T-helper 2 cell treated with Interferon-gamma antibody and Interleukin-4, amounts not matched to agents 5 μg/mL and 100 μg/mL, for 36 hours (primary cell): ENCODE data around the gene SNCG.
"Not testable (repeated sequence)": the region's sequence is repeated elsewhere in the genome, so short reads cannot be mapped to it uniquely, and the experiment has no call there.

Experiments
- DNase-seq: peaks from one replicate; pipeline ENCODE4 v3.0.0; 2021; ENCODE audit warnings: low spot score
- H3K27ac Mint-ChIP-seq: one replicate; pipeline ENCODE4 v1.8.0; 2021; ENCODE audit warnings: mild to moderate bottlenecking, mixed read lengths
- H3K27me3 Mint-ChIP-seq: one replicate; pipeline ENCODE4 v1.8.0; 2021; ENCODE audit warnings: low read depth, mixed read lengths
- H3K36me3 Mint-ChIP-seq: one replicate; pipeline ENCODE4 v1.8.0; 2021; ENCODE audit warnings: low read depth, mixed read lengths
- H3K4me1 Mint-ChIP-seq: one replicate; pipeline ENCODE4 v1.8.0; 2021; ENCODE audit warnings: low read depth, mixed read lengths
- H3K4me3 Mint-ChIP-seq: one replicate; pipeline ENCODE4 v1.8.0; 2022; ENCODE audit warnings: mild to moderate bottlenecking, moderate library complexity, mixed read lengths
- H3K9me3 Mint-ChIP-seq: one replicate; pipeline ENCODE4 v1.8.0; 2021; ENCODE audit warnings: mixed read lengths

The SNCG gene

DNA sequence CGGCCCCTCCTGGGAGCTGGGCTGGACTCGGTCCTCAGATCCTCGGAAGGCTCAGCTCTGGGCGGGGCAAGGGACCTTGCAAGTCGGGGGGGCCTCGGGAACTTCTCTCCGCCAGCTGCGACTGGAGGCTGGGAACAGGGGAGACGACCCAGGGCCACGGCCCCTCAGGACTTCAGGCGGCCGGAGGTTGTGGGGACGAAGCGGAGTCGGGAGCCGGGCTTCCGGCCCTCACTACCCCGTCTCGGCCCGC is 12.5 kb downstream of the SNCG start:
- H3K9me3 Mint-ChIP-seq = no peaks in the 10 kb centered on the region
- H3K36me3 Mint-ChIP-seq = no peaks in the 10 kb centered on the region
- peak overlapping the region; percentile 65 for H3K4me3 Mint-ChIP-seq
- H3K27ac Mint-ChIP-seq = no peak overlapping the region
- H3K27me3 Mint-ChIP-seq = peaks cover 33% of the 10 kb centered on the region
- peaks cover 18% of the 10 kb centered on the region for H3K4me1 Mint-ChIP-seq
- no peak for DNase-seq

DNA sequence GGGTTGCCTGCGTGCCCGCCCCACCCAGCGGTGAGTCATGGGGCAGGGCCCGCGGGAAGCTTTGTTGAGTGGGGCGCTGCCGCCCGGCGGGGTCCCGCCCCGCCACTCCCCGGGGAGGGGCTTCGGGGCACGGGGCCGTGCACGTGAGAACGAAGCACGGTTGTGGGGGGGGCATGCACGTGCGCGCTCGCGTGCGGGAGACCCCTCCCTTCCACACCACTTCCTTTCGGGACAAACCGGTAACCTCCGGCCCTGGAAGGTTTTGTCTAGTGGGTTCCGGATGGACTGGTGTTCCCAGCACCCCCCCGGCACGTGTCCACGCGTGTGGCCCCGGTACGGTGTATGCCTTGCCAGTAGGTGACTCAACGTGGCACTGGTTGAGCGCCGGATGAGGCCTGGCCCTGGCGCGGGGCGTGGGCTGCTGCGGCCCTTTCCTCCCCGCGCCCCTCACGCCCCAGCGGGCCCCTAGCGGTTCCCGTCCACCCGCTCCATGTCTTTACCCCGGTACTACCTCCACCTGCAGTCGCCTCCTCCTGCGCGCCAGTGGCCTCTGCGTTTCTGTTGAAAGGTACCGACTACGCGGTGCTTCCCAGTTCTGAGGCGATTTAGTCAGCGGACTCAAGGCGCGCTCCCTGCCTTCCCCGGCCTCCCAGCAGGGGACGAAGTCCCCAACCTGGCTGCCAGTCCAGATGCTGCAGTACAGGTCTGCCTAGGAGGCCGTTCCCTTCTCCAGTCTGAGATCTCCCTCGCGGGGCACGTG is 13.0 kb downstream of the SNCG start:
- Mint-ChIP-seq H3K27me3 (peaks cover 33% of the 10 kb centered on the region), H3K36me3 (no peaks in the 10 kb centered on the region), H3K4me1 (peaks cover 13% of the 10 kb centered on the region), H3K4me3 (peak overlapping the region; percentile 68), H3K27ac (peak overlapping the region; percentile 42), H3K9me3 (no peaks in the 10 kb centered on the region)
- DNase-seq = peak; percentile 76

DNA sequence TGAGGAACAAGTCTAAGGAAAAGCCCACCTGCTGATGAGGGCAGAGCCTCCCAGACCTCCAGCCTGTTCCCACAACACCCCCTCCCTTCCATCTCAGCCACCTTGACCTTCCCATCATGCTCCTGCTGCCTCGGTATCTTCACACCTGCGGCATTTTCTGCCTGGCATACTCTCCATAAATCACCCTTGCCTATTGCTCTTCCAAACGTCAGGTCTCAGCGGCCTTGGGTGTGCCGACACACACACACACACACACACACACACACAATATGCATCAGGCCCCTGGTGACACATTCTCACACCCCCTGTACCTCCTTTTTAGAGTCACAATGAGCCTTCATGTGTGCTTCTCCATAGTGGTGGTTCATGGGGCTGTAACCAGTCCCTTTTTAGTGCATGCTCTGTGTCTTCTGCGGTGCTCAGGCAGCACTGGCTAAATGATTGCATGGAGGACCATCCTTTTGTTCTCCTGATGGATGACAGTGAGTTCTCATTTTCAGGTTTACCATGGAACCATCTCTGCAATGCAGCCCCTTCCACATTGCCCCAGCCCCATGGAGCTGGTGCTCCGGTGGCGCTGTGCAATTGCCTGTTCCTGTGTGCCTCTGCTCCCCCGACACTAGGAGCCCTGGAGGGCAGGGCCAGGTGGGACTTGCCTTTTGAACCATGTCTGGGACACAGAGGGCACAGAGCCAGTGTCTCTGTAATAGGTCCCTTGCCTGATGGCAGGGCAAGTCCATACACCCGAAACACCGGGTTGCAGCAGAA is 14.4 kb downstream of the SNCG start:
- Mint-ChIP-seq H3K27ac (peak overlapping the region; percentile 13), H3K4me1 (peaks cover 7% of the 10 kb centered on the region), H3K36me3 (no peaks in the 10 kb centered on the region), H3K9me3 (no peaks in the 10 kb centered on the region), H3K4me3 (peak overlapping the region; percentile 27), H3K27me3 (peaks cover 35% of the 10 kb centered on the region)
- no peak for DNase-seq

DNA sequence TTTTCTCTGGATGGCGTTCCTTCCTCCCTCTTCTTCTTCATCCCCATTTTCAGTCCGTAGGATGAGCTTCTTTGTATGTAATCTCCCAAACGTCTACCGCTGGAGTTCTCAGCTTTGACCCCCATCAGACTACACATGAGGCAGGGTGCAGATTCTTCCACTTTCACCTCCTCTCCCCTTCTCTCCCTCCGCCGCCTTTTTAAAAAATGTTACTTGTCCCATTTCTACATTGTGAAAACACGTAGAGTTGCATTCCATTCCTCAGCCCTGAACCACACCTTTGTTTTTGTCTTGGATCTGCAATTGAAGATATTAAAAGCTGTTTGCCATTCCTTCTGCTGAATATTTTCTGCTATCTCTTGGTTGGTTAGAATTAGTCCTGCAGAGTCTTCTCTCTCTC is 16.1 kb downstream of the SNCG start:
- H3K27me3 Mint-ChIP-seq = peaks cover 35% of the 10 kb centered on the region
- no peak for DNase-seq
- H3K36me3 Mint-ChIP-seq = no peaks in the 10 kb centered on the region
- H3K4me1 Mint-ChIP-seq = peaks cover 7% of the 10 kb centered on the region
- no peak overlapping the region for H3K4me3 Mint-ChIP-seq
- no peak overlapping the region for H3K27ac Mint-ChIP-seq
- H3K9me3 Mint-ChIP-seq = no peaks in the 10 kb centered on the region

DNA sequence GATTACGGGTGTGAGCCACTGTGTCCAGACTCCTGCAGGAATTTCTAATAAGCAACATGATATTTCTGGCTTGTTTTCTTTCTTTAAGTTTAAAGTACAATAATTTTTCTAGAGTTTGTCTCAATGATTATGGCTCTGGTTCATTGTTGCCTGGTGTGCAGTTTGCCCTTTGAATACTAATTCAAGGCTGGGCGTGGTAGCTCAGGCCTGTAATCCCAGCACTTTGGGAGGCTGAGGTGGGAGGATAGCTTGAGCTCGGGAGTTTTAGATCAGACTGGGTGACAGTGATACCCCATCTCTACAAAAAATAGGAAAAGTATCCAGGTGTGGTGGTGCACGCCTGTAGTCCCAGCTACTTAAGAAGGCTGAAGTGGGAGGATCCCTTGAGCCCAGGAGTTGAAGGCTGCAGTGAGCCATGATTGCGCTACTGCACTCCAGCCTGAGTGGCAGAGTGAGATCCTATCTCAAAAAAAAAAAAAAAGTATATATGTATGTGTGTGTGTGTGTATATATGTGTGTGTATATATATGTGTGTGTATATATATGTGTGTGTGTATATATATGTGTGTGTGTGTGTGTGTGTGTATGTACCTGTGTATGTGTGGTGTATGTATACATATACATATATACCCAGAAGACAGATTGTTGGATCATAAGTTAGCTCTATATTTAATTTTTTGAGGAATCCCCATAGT is 18.1 kb downstream of the SNCG start:
- Mint-ChIP-seq H3K4me3 (no peak overlapping the region), H3K9me3 (no peaks in the 10 kb centered on the region), H3K27ac (no peak overlapping the region), H3K36me3 (no peaks in the 10 kb centered on the region), H3K27me3 (peaks cover 29% of the 10 kb centered on the region), H3K4me1 (peaks cover 4% of the 10 kb centered on the region)
- peak; percentile 0 for DNase-seq

DNA sequence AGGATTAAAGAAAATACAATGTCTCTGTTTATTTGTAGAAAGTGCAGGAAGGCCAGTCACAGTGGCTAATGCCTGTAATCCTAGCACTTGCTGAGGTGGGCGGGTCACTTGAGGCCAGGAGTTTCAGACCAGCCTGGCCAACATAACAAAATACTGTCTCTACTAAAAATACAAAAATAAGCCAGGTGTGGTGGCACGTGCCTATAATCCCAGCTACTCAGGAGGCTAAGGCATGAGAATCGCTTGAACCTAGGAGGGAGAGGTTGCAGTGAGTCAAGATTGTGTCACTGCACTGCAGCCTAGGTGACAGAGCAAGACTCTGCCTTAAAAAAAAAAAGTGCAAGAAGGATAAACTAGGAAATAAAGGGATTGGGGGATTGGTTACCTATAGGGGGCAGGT is 20.1 kb downstream of the SNCG start:
- H3K4me1 Mint-ChIP-seq, H3K27ac Mint-ChIP-seq, H3K9me3 Mint-ChIP-seq, H3K36me3 Mint-ChIP-seq, DNase-seq, H3K4me3 Mint-ChIP-seq: not testable (repeated sequence)
- peaks cover 24% of the 10 kb centered on the region for H3K27me3 Mint-ChIP-seq

DNA sequence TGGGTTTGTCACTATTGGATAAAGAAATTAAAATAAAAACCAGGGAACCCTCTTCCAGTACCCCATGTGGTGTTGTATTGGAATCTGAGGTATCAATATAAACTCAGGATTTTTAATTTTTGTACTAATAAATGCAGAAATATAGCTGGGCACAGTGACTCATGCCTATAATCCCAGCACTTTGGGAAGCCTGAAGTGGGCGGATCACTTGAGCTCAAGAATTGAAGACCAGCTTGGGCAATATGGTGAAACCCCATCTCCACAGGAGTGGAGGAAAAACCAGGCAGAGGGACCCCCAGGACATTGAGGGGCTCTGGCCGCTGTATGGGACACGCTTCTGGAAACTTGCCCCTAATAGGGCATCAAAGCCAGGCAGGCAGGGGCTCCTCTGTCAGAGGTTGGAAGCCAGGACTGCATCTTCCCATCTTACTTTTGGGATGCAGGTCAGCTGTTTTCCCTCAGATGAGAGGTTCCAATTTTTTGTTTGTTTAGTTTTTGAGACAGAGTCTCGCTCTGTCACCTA is 21.0 kb downstream of the SNCG start:
- no peaks in the 10 kb centered on the region for H3K36me3 Mint-ChIP-seq
- no peaks in the 10 kb centered on the region for H3K9me3 Mint-ChIP-seq
- H3K4me3 Mint-ChIP-seq = no peak overlapping the region
- no peak for DNase-seq
- H3K27ac Mint-ChIP-seq = no peak overlapping the region
- peaks cover 20% of the 10 kb centered on the region for H3K27me3 Mint-ChIP-seq
- no peaks in the 10 kb centered on the region for H3K4me1 Mint-ChIP-seq

DNA sequence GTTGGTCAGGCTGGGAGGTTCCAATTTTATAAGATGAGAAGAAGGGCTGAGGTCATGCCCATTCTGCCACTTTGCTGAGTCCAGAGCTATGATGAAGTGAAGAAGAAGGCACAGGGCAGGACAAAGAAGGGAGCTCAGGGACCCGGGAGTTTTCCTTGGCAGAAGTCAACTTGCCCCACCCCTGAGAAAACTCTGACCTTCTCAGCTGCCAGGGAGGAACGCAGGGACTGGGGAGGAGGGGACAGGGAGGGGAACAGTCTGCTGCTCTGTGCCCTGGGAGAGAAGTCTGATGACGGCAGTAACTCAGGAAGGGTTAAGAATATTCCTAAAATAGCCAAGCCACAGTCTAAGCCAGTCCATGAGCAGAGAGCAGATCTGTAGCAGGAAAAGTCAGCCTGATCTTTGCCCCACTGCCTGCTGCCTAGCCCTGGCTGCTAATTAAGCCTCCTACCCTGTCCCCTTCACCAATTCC is 21.6 kb downstream of the SNCG start:
- H3K4me1 Mint-ChIP-seq = no peaks in the 10 kb centered on the region
- H3K9me3 Mint-ChIP-seq = no peaks in the 10 kb centered on the region
- H3K27ac Mint-ChIP-seq = no peak overlapping the region
- H3K4me3 Mint-ChIP-seq = no peak overlapping the region
- H3K36me3 Mint-ChIP-seq = no peaks in the 10 kb centered on the region
- H3K27me3 Mint-ChIP-seq = peaks cover 16% of the 10 kb centered on the region
- DNase-seq = no peak

DNA sequence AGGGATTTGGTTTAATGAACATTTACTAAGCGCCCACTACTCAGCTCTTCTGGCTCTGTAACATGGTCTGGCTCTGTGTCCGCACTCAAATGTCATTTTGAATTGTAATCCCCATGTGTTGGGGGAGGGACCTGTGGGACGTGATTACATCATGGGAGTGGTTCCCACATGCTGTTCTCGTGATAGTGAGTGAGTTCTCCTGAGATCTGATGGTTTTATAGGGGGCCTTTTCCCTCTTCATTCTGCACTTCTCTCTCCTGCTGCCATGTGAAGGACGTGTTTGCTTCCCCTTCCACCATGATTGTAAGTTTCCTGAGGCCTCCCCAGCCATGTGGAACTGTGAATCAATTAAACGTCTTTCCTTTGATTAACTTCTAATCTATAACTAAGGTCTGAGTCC is 22.6 kb downstream of the SNCG start:
- DNase-seq, H3K4me3 Mint-ChIP-seq, H3K9me3 Mint-ChIP-seq, H3K4me1 Mint-ChIP-seq, H3K36me3 Mint-ChIP-seq, H3K27ac Mint-ChIP-seq: not testable (repeated sequence)
- peaks cover 16% of the 10 kb centered on the region for H3K27me3 Mint-ChIP-seq

DNA sequence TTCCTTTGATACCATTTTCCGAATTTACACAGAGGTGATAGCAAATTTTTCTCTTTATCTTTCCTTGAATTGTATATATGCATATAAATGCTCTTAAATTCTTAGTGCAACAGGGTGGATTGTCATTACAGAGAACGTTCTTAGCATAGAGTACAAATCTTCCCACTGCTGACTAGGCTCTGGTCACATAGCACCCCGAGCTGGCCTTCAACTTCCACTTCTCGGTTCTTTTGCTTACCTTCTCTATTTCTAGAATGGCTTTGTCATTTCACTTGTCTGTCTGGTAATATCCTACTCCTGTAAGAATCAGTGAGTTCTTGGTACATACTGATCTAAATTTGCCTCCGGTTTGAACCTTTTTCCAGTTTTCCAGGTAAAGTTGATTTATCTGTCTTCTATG is 23.3 kb downstream of the SNCG start:
- Mint-ChIP-seq H3K36me3 (no peaks in the 10 kb centered on the region), H3K27me3 (peaks cover 18% of the 10 kb centered on the region), H3K4me3 (no peak overlapping the region), H3K4me1 (no peaks in the 10 kb centered on the region), H3K9me3 (no peaks in the 10 kb centered on the region), H3K27ac (no peak overlapping the region)
- no peak for DNase-seq

DNA sequence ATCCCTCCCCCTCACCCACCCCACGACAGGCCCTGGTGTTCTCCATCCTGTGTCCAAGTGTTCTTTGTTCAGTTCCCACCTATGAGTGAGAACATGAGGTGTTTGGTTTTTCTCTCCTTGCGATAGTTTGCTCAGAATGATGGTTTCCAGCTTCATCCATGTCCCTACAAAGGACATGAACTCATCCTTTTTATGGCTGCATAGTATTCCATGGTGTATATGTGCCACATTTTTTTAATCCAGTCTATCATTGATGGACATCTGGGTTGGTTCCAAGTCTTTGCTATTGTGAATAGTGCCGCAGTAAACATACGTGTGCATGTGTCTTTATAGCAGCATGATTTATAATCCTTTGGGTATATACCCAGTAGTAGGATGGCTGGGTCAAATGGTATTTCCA is 26.1 kb downstream of the SNCG start:
- not testable (repeated sequence) for H3K27ac Mint-ChIP-seq, H3K9me3 Mint-ChIP-seq, H3K36me3 Mint-ChIP-seq, H3K4me3 Mint-ChIP-seq, H3K4me1 Mint-ChIP-seq, DNase-seq
- peaks cover 30% of the 10 kb centered on the region for H3K27me3 Mint-ChIP-seq

DNA sequence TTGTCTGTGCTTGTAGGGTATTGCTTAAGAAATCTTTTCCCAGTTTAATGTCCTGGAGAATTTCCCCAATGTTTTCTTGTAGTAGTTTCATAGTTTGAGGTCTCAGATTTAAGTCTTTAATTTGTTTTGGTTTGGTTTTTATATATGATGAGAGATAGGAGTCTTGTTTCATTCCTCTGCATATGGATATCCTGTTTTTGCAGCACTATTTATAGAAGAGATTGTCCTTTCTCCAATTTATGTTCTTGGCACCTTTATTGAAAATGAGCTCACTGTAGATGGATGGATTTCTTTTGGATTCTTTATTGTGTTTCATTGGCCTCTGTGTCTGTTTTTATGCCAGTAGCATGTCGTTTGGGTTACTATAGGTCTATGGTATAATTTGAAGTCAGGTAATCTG is 30.1 kb downstream of the SNCG start:
- no peaks in the 10 kb centered on the region for H3K36me3 Mint-ChIP-seq
- no peak overlapping the region for H3K27ac Mint-ChIP-seq
- H3K27me3 Mint-ChIP-seq = peaks cover 35% of the 10 kb centered on the region
- no peak for DNase-seq
- no peak overlapping the region for H3K4me3 Mint-ChIP-seq
- H3K4me1 Mint-ChIP-seq = no peaks in the 10 kb centered on the region
- H3K9me3 Mint-ChIP-seq = no peaks in the 10 kb centered on the region

DNA sequence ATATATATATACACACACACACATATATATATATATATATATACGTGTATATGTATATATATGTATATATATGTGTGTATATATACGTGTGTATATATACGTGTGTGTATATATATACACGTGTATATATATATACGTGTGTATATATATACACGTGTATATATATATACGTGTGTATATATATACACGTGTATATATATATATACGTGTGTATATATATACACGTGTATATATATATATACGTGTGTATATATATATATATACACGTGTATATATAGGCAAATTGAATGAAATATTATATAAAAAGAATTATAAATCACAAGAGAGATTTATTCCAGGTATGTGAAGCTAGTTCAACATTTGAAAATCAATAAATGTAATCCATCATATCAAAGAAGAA is 33.0 kb downstream of the SNCG start:
- H3K4me3 Mint-ChIP-seq, H3K27ac Mint-ChIP-seq, H3K4me1 Mint-ChIP-seq, H3K9me3 Mint-ChIP-seq, H3K36me3 Mint-ChIP-seq, DNase-seq: not testable (repeated sequence)
- peaks cover 33% of the 10 kb centered on the region for H3K27me3 Mint-ChIP-seq

DNA sequence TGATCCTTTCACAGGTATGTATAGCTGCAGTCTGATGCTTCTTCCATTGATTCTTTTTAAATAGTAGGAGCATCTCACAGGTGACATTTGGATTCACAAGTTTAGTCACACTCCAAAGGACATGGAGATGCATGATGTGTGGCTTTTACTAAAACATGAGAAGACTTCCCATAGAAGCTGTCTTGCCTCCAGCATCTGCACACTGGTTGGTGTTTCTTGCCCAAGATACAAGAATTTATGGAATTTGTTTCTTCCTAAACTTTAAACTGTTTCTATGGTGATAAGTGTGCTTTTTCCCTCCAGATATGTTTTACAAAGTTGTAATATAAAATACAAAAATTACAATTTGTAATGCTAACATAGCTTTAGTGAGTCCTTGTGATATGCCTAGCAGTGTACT is 34.1 kb downstream of the SNCG start:
- DNase-seq = no peak
- Mint-ChIP-seq H3K27ac (no peak overlapping the region), H3K9me3 (no peaks in the 10 kb centered on the region), H3K4me1 (no peaks in the 10 kb centered on the region), H3K27me3 (peaks cover 30% of the 10 kb centered on the region), H3K4me3 (no peak overlapping the region), H3K36me3 (no peaks in the 10 kb centered on the region)
